ENCODE results near the gene WASHC1.
"Not testable (repeated sequence)": the region's sequence is repeated elsewhere in the genome, so short reads cannot be mapped to it uniquely, and the experiment has no call there.

The WASHC1 gene

GRCh38 chr9:14129-14809 is 15.0 kb downstream of the WASHC1 start:
- DNase-seq: not testable (repeated sequence)

GRCh38 chr9:11206-11605 is 18.1 kb downstream of the WASHC1 start:
- not testable (repeated sequence) for DNase-seq

- DNase-seq: not testable (repeated sequence)
Measured at GRCh38 chr9:10653-11053, 18.6 kb downstream of the WASHC1 start.

- DNase-seq: not testable (repeated sequence)
Measured at GRCh38 chr9:10207-10606, 19.0 kb downstream of the WASHC1 start.
